GM13976 (cell line): ENCODE measurements around the gene DPYSL5.

Experiments
- DNase-seq: peaks from one replicate; pipeline ENCODE4 v3.0.0; 2012; ENCODE audit warnings: low spot score
- in situ Hi-C: fragments of 300-500 bp; cut with MboI; formaldehyde crosslinking; loops from one replicate; pipeline ENCODE4 v1.12.0; 2022; ENCODE audit warnings: low sequenced_read_pairs, mixed read lengths, inconsistent platforms; ENCODE audit not compliant: unreplicated experiment
- TF ChIP-seq, protein P1 (sequence below): IDR thresholded peaks from 2 replicates; pipeline ENCODE4 v1.5.1; 2012; ENCODE audit warnings: borderline replicate concordance, mild to moderate bottlenecking; ENCODE audit not compliant: insufficient read depth; ENCODE audit errors: extremely low read depth, missing control alignments, control extremely low read depth

Gene DPYSL5

DNA sequence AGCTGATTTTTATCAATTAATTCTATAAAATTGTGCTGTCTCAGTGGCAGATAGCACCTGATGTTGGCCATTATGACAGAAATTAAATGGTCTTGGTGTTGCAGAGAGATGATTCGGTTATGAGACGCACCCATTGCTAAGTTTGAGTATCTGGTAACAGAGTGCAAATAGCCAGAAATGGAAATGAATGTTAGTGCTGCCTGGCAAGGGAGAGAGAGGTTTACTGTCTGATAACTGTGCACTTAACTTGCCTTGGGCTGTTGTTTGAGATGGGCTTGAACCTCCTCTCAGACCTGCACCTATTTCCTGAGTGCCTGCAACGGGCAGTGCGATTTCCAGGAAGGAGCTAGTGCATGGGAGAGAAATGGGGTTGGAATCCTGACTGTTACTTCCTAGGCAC lies 11.7 kb downstream of the DPYSL5 start:
- TF ChIP-seq, protein P1, sequence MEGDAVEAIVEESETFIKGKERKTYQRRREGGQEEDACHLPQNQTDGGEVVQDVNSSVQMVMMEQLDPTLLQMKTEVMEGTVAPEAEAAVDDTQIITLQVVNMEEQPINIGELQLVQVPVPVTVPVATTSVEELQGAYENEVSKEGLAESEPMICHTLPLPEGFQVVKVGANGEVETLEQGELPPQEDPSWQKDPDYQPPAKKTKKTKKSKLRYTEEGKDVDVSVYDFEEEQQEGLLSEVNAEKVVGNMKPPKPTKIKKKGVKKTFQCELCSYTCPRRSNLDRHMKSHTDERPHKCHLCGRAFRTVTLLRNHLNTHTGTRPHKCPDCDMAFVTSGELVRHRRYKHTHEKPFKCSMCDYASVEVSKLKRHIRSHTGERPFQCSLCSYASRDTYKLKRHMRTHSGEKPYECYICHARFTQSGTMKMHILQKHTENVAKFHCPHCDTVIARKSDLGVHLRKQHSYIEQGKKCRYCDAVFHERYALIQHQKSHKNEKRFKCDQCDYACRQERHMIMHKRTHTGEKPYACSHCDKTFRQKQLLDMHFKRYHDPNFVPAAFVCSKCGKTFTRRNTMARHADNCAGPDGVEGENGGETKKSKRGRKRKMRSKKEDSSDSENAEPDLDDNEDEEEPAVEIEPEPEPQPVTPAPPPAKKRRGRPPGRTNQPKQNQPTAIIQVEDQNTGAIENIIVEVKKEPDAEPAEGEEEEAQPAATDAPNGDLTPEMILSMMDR: no peak
- in situ Hi-C loops: no loop called here
- no peak for DNase-seq

DNA sequence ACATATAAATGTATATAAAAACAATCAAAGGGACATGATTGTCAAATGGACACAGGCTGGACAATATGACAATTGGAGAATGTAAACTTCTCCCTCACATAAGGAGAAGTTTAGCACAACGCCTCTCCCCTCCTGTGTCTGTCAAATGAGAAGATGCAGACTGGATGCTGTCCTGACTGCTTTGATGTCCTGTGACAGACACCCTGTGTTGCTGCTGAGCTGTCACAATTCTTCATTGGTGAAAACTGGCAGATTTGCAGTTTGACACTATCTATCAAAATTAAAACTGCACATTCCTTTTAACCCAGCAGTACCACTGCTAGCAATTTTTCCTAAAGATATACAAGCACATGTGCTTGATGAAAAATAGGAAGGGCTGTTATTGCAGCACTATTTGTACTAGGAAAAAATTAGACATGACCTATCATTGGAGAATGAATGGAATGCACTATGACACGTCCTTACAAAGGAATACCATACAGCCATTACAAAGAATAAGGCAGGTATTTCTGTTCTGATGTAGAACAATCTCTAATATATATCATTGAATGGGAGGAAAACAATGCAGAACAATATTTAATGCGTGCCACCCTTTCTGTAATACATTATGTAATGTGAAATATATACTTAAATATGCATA lies 12.4 kb downstream of the DPYSL5 start:
- TF ChIP-seq, protein P1: no peak
- DNase-seq: no peak
- in situ Hi-C loops: no loop called here

DNA sequence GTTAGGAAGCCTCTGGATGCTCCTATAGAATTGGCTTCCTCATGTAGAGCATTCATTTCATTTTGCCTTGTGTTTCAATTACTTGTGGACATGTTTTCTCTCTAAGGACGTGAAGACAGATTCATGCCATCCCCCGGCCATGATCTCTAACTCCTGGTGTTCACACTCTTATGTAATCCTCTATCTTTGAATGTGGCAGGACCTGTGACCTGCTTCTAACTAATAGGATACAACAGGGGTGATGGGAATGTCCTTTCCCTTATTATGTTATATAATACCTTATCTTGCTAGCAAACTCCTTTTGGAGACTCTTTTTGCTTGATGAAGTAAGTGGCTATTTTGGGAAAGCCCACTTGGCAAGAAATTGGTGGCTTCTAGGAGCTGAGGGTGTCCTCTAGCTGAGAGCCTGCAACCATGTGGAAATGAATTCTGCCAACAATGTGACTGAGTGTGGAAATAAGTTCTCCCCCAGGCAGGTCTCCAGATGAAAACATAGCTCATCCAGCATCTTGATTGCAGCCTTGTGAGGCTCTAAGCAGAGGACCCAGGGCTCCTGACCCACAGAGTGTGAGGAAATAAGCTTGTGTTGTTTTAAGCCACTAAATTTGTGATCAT lies 13.8 kb downstream of the DPYSL5 start:
- no peak for DNase-seq
- in situ Hi-C loops: no loop called here
- TF ChIP-seq, protein P1: no peak

DNA sequence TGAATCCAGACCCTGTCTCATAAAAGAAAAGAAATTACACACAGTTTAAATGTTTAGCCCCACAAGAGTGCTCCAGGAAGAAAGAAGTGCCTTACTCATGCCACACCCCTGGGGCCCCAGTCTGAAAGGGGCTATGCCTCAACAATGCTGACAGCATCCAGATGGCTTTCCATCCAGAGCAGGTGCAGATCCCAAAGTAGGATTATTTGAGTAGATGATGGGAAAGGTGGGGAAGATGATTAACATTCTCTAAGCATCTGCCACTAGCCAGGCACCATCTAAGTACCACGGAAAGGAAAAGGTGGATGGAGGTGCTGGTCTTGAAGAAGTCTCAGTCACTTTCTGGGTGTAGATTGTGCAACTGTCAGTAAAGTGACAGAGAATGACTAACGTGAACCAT lies 16.3 kb downstream of the DPYSL5 start:
- in situ Hi-C loops: no loop called here
- no peak for DNase-seq
- TF ChIP-seq, protein P1: no peak

DNA sequence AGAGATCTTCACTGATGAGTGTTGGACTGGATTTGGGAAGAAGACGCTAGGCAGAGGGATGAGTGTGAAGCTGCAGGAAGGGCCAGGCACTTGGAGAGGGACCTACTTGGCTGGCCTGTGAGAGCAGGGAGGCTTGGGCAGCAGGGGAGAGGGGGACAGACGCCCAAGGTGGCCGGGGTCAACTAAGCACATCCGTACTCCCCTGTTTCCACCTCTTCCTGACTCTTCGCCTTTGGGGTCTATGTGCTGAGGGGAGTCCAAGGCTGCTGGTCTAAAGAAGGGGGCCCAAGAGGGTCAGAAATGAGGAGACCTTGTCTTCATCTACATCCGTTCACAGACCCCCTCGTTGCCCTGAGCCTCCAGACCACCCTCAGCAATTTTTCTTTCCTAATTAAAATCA lies 16.7 kb downstream of the DPYSL5 start:
- in situ Hi-C loops: no loop called here
- no peak for DNase-seq
- TF ChIP-seq, protein P1: no peak

DNA sequence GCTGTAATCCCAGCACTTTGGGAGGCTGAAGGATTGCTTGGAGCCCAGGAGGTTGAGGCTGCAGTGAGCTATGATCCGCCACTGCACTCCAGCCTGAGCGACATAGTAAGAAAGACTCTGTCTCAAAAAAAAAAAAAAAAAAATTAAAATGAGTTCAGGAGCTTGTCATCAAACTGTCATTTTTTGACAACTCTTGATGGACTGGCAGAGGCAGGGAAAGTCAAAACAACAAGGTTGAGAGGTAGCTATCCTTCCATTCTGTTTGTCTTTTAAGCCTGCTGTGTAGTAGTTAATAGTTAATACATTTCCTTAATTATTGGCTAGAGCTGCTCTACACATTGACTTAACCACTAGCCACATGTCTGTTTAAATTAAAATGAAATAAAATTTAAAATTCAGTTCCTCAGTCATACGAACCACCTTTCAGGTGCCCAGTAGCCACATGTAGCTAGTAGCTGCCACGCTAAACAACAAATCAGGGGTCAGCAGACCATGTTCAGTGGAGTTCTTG lies 22.7 kb downstream of the DPYSL5 start:
- TF ChIP-seq, protein P1: no peak
- DNase-seq: no peak
- in situ Hi-C loops: no loop called here
